ENCODE measurements around the gene NTN4. TPM values are rescaled to one million over a fixed set of nuclear protein-coding genes. Genes with fewer than 3 reads are reported as not detected.
"Not testable (repeated sequence)": the region's sequence is repeated elsewhere in the genome, so short reads cannot be mapped to it uniquely, and the experiment has no call there.

The NTN4 gene
- total RNA-seq, 1 experiment from 2014 or later, result 9.6 TPM

DNA sequence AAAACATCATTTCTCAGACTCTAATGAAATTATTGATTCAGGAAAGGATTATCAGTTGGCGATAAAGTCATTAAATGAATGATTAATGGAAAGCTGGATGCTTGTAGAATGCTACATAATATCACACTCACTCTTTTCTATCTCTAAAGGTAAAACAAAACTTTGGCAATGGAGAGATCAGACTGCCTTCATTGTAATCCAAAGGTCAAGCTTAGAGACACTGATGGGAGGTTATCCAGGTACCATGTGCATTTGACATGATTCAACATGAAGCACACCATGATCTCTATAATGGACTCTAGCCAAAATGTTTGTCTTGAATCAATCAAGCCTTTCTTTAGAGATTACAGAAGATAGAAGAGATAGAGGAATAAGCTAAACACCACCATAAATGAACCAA, 129.2 kb downstream of the NTN4 start:
- no peaks in the 10 kb centered on the region for H3K36me3 ChIP-seq (ENCODE audit: insufficient read depth, low read length, poor library complexity, severe bottlenecking)
- no peak overlapping the region for H3K4me3 ChIP-seq (ENCODE audit: low read depth, low read length, poor library complexity, severe bottlenecking)
- no peaks in the 10 kb centered on the region for H3K27me3 ChIP-seq (replicated peaks; ENCODE audit: insufficient read depth, low read depth, low read length, poor library complexity)
- H3K4me1 ChIP-seq (ENCODE audit: insufficient read depth, low read length, poor library complexity, severe bottlenecking), result no peaks in the 10 kb centered on the region
- CTCF ChIA-PET, result no interaction called here
- no peak overlapping the region for H3K27ac ChIP-seq (ENCODE audit: low read depth, low read length, poor library complexity, severe bottlenecking)
- no peak for DNase-seq (ENCODE audit: low spot score)
- H3K9me3 ChIP-seq (ENCODE audit: low read depth, low read length, poor library complexity, severe bottlenecking), result no peaks in the 10 kb centered on the region
- intact Hi-C loops (cut with micrococcal nuclease; ENCODE audit: unreplicated experiment), result no loop called here
- TF ChIP-seq, protein P1, sequence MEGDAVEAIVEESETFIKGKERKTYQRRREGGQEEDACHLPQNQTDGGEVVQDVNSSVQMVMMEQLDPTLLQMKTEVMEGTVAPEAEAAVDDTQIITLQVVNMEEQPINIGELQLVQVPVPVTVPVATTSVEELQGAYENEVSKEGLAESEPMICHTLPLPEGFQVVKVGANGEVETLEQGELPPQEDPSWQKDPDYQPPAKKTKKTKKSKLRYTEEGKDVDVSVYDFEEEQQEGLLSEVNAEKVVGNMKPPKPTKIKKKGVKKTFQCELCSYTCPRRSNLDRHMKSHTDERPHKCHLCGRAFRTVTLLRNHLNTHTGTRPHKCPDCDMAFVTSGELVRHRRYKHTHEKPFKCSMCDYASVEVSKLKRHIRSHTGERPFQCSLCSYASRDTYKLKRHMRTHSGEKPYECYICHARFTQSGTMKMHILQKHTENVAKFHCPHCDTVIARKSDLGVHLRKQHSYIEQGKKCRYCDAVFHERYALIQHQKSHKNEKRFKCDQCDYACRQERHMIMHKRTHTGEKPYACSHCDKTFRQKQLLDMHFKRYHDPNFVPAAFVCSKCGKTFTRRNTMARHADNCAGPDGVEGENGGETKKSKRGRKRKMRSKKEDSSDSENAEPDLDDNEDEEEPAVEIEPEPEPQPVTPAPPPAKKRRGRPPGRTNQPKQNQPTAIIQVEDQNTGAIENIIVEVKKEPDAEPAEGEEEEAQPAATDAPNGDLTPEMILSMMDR (conservative IDR thresholded peaks at IDR 0.05; ENCODE audit: low read depth, low read length), result no peak
- TF ChIP-seq EZH2 (IDR thresholded peaks at IDR 0.05; ENCODE audit: borderline replicate concordance, low read depth, low read length, poor library complexity, severe bottlenecking), result no peak
- POLR2A ChIA-PET (ENCODE audit: low non-redundant PET), result no interaction called here
- no TSS peak for BruUV-seq (replicated peaks)

DNA sequence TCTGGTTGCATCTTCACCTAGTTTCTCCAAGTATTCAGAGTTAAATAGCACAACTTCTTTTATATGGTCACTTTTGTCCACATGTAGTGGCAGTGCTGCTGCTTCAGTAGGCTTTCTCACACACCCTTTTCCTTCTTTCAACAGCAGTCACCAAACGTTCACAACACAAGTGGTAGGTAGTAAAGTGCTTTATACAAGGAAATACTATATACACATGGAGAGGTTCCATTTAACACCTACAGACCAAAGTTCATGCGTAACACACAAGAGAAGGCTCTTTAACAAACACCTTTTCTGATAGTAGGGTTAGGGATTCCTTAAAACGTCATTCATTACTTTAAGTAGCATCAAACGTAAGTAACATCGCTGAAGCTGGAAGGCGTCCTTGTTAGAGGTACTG, 132.2 kb downstream of the NTN4 start:
- ChIA-PET POLR2A (ENCODE audit: low non-redundant PET) (no interaction called here), CTCF (no interaction called here)
- TF ChIP-seq, protein P1 (conservative IDR thresholded peaks at IDR 0.05; ENCODE audit: low read depth, low read length), result no peak
- no peak for TF ChIP-seq EZH2 (IDR thresholded peaks at IDR 0.05; ENCODE audit: borderline replicate concordance, low read depth, low read length, poor library complexity, severe bottlenecking)
- Histone ChIP-seq H3K4me1 (ENCODE audit: insufficient read depth, low read length, poor library complexity, severe bottlenecking) (no peaks in the 10 kb centered on the region), H3K4me3 (ENCODE audit: low read depth, low read length, poor library complexity, severe bottlenecking) (no peak overlapping the region), H3K27ac (ENCODE audit: low read depth, low read length, poor library complexity, severe bottlenecking) (no peak overlapping the region), H3K9me3 (ENCODE audit: low read depth, low read length, poor library complexity, severe bottlenecking) (no peaks in the 10 kb centered on the region), H3K36me3 (ENCODE audit: insufficient read depth, low read length, poor library complexity, severe bottlenecking) (no peaks in the 10 kb centered on the region), H3K27me3 (replicated peaks; ENCODE audit: insufficient read depth, low read depth, low read length, poor library complexity) (no peaks in the 10 kb centered on the region)
- intact Hi-C loops (cut with micrococcal nuclease; ENCODE audit: unreplicated experiment), result no loop called here
- no TSS peak for BruUV-seq (replicated peaks)
- DNase-seq (ENCODE audit: low spot score), result no peak

DNA sequence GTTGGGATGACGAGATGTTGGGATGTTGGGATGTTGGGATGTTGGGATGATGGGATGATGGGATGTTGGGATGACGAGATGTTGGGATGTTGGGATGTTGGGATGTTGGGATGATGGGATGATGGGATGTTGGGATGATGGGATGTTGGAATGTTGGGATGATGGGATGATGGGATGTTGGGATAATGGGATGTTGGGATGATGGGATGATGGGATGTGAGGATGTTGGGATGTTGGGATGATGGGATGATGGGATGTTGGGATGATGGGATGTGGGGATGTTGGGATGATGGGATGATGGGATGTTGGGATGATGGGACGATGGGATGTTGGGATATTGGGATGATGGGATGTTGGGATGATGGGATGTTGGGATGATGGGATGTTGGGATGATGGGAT, 135.9 kb downstream of the NTN4 start:
- DNase-seq (ENCODE audit: low spot score); CTCF ChIA-PET: not testable (repeated sequence)

DNA sequence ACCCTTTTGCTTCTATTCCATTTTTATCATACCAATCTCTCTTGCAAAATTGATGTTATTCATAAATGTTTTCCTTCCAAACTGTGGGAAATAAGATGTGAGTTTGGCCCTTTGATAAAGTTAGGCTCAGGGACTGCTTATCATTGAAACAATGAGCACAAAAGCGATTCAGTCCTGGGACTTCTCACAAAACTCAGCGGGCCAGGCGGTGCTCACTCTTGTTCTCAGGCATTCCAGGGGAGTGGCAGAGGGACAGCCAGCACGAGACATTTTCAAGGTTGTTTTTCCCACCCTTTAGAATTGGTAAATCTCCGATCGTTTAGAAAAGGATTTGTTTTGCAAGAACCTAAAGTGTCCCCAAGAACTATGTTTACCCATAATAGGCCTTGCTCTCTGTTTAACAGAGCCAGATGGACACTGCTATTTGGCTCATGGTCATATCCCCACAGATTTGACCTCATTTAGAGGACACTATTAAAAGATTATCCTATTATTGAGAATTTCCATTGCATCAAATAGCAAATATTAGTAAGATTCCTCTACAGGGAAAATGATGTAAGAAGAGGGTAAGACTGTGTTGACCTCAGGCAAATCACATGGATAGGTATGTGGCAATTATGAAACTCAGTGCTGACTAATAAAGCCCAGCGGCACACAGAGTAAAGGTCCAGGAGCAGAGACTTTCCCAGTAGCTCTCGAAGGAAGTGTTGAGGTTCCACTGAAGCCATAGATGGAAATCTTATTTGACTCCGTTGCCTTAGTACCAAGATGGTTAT, 136.6 kb downstream of the NTN4 start:
- H3K9me3 ChIP-seq (ENCODE audit: low read depth, low read length, poor library complexity, severe bottlenecking), result no peaks in the 10 kb centered on the region
- H3K4me3 ChIP-seq (ENCODE audit: low read depth, low read length, poor library complexity, severe bottlenecking), result no peak overlapping the region
- no peak overlapping the region for H3K27ac ChIP-seq (ENCODE audit: low read depth, low read length, poor library complexity, severe bottlenecking)
- no peaks in the 10 kb centered on the region for H3K4me1 ChIP-seq (ENCODE audit: insufficient read depth, low read length, poor library complexity, severe bottlenecking)
- no peak for DNase-seq (ENCODE audit: low spot score)
- ChIA-PET POLR2A (ENCODE audit: low non-redundant PET) (no interaction called here), CTCF (no interaction called here)
- H3K36me3 ChIP-seq (ENCODE audit: insufficient read depth, low read length, poor library complexity, severe bottlenecking), result no peaks in the 10 kb centered on the region
- H3K27me3 ChIP-seq (replicated peaks; ENCODE audit: insufficient read depth, low read depth, low read length, poor library complexity), result no peaks in the 10 kb centered on the region
- TF ChIP-seq EZH2 (IDR thresholded peaks at IDR 0.05; ENCODE audit: borderline replicate concordance, low read depth, low read length, poor library complexity, severe bottlenecking), result no peak
- TF ChIP-seq, protein P1 (conservative IDR thresholded peaks at IDR 0.05; ENCODE audit: low read depth, low read length), result no peak
- BruUV-seq (replicated peaks), result no TSS peak
- intact Hi-C loops (cut with micrococcal nuclease; ENCODE audit: unreplicated experiment), result no loop called here

More for the DNA sequence above, 135.9 kb downstream of the NTN4 start:
- H3K27me3 ChIP-seq (replicated peaks; ENCODE audit: insufficient read depth, low read depth, low read length, poor library complexity); H3K36me3 ChIP-seq (ENCODE audit: insufficient read depth, low read length, poor library complexity, severe bottlenecking); POLR2A ChIA-PET (ENCODE audit: low non-redundant PET); H3K4me1 ChIP-seq (ENCODE audit: insufficient read depth, low read length, poor library complexity, severe bottlenecking); H3K9me3 ChIP-seq (ENCODE audit: low read depth, low read length, poor library complexity, severe bottlenecking); BruUV-seq (replicated peaks); H3K4me3 ChIP-seq (ENCODE audit: low read depth, low read length, poor library complexity, severe bottlenecking); intact Hi-C loops (cut with micrococcal nuclease; ENCODE audit: unreplicated experiment); H3K27ac ChIP-seq (ENCODE audit: low read depth, low read length, poor library complexity, severe bottlenecking): not testable (repeated sequence)
